Measurements from ENCODE around the gene BBIP1.
"Not testable (repeated sequence)": the region's sequence is repeated elsewhere in the genome, so short reads cannot be mapped to it uniquely, and the experiment has no call there.

BBIP1 gene

GRCh38 chr10:110915600-110915999 is 3.4 kb downstream of the BBIP1 start:
- peaks cover 22% of the 10 kb centered on the region for H3K36me3 Mint-ChIP-seq (ENCODE audit: low read depth)
- not testable (repeated sequence) for H3K4me3 Mint-ChIP-seq, H3K9me3 Mint-ChIP-seq, H3K27me3 Mint-ChIP-seq, H3K27ac Mint-ChIP-seq
- H3K4me1 Mint-ChIP-seq (ENCODE audit: low read depth): peaks cover 17% of the 10 kb centered on the region
- intact Hi-C loops (cut with micrococcal nuclease): loop anchor here (5.0 to 10.0 kb wide), 2 partner anchors 611 to 993 kb away; partner anchors contain the start of genes SMNDC1 and XPNPEP1

GRCh38 chr10:110915035-110915434 is 3.9 kb downstream of the BBIP1 start:
- H3K9me3 Mint-ChIP-seq: no peaks in the 10 kb centered on the region
- H3K4me3 Mint-ChIP-seq: no peak overlapping the region
- peaks cover 22% of the 10 kb centered on the region for H3K36me3 Mint-ChIP-seq (ENCODE audit: low read depth)
- peaks cover 12% of the 10 kb centered on the region for H3K4me1 Mint-ChIP-seq (ENCODE audit: low read depth)
- H3K27ac Mint-ChIP-seq: no peak overlapping the region
- no peaks in the 10 kb centered on the region for H3K27me3 Mint-ChIP-seq
- intact Hi-C loops (cut with micrococcal nuclease): loop anchor here (5.0 to 10.0 kb wide), 2 partner anchors 610 to 993 kb away; partner anchors contain the start of genes SMNDC1 and XPNPEP1

GRCh38 chr10:110914431-110914830 is 4.5 kb downstream of the BBIP1 start:
- no peaks in the 10 kb centered on the region for H3K27me3 Mint-ChIP-seq
- peaks cover 17% of the 10 kb centered on the region for H3K36me3 Mint-ChIP-seq (ENCODE audit: low read depth)
- no peak overlapping the region for H3K27ac Mint-ChIP-seq
- H3K9me3 Mint-ChIP-seq: no peaks in the 10 kb centered on the region
- H3K4me3 Mint-ChIP-seq: no peak overlapping the region
- peaks cover 12% of the 10 kb centered on the region for H3K4me1 Mint-ChIP-seq (ENCODE audit: low read depth)
- intact Hi-C loops (cut with micrococcal nuclease): loop anchor here (10.0 kb wide), 1 partner anchor 610 kb away; the partner anchor contains the start of gene SMNDC1

GRCh38 chr10:110912374-110912773 is 6.6 kb downstream of the BBIP1 start:
- no peaks in the 10 kb centered on the region for H3K9me3 Mint-ChIP-seq
- no peak overlapping the region for H3K4me3 Mint-ChIP-seq
- peaks cover 15% of the 10 kb centered on the region for H3K36me3 Mint-ChIP-seq (ENCODE audit: low read depth)
- no peak overlapping the region for H3K27ac Mint-ChIP-seq
- intact Hi-C loops (cut with micrococcal nuclease): loop anchor here (10.0 kb wide), 1 partner anchor 608 kb away; the partner anchor contains the start of gene SMNDC1
- H3K27me3 Mint-ChIP-seq: no peaks in the 10 kb centered on the region
- peaks cover 1% of the 10 kb centered on the region for H3K4me1 Mint-ChIP-seq (ENCODE audit: low read depth)

- Mint-ChIP-seq H3K27me3 (no peaks in the 10 kb centered on the region), H3K9me3 (no peaks in the 10 kb centered on the region), H3K4me3 (no peak overlapping the region), H3K4me1 (ENCODE audit: low read depth) (no peaks in the 10 kb centered on the region), H3K36me3 (ENCODE audit: low read depth) (peaks cover 32% of the 10 kb centered on the region), H3K27ac (no peak overlapping the region)
- intact Hi-C loops (cut with micrococcal nuclease): loop anchor here (10.0 kb wide), 1 partner anchor 605 kb away; the partner anchor contains the start of gene SMNDC1
Measured at GRCh38 chr10:110910138-110910537, 8.8 kb downstream of the BBIP1 start.

GRCh38 chr10:110903280-110904278 is 15.4 kb downstream of the BBIP1 start:
- intact Hi-C loops (cut with micrococcal nuclease): no loop called here

GRCh38 chr10:110901954-110902819 is 16.8 kb downstream of the BBIP1 start:
- Mint-ChIP-seq H3K27me3 (no peaks in the 10 kb centered on the region), H3K36me3 (ENCODE audit: low read depth) (peaks cover 67% of the 10 kb centered on the region), H3K27ac (no peak overlapping the region), H3K9me3 (no peaks in the 10 kb centered on the region), H3K4me1 (ENCODE audit: low read depth) (peaks cover 17% of the 10 kb centered on the region), H3K4me3 (no peak overlapping the region)
- intact Hi-C loops (cut with micrococcal nuclease): no loop called here

More at GRCh38 chr10:110903280-110904278, 15.4 kb downstream of the BBIP1 start:
- Mint-ChIP-seq H3K27me3 (no peaks in the 10 kb centered on the region), H3K9me3 (no peaks in the 10 kb centered on the region), H3K4me1 (ENCODE audit: low read depth) (peaks cover 17% of the 10 kb centered on the region), H3K27ac (no peak overlapping the region), H3K36me3 (ENCODE audit: low read depth) (peaks cover 61% of the 10 kb centered on the region), H3K4me3 (no peak overlapping the region)

GRCh38 chr10:110900983-110901382 is 18.0 kb downstream of the BBIP1 start:
- H3K27ac Mint-ChIP-seq: no peak overlapping the region

GRCh38 chr10:110898391-110898790 is 20.6 kb downstream of the BBIP1 start:
- Mint-ChIP-seq H3K27me3 (no peaks in the 10 kb centered on the region), H3K27ac (no peak overlapping the region), H3K9me3 (no peaks in the 10 kb centered on the region), H3K4me1 (ENCODE audit: low read depth) (peaks cover 22% of the 10 kb centered on the region), H3K36me3 (ENCODE audit: low read depth) (peaks cover 61% of the 10 kb centered on the region), H3K4me3 (no peak overlapping the region)
- intact Hi-C loops (cut with micrococcal nuclease): loop anchor here (10.0 kb wide), 1 partner anchor 294 kb away; no protein-coding TSS in a partner anchor

More at GRCh38 chr10:110900983-110901382, 18.0 kb downstream of the BBIP1 start:
- H3K27me3 Mint-ChIP-seq: no peaks in the 10 kb centered on the region
- H3K4me1 Mint-ChIP-seq (ENCODE audit: low read depth): peaks cover 22% of the 10 kb centered on the region
- no peaks in the 10 kb centered on the region for H3K9me3 Mint-ChIP-seq
- intact Hi-C loops (cut with micrococcal nuclease): no loop called here
- H3K36me3 Mint-ChIP-seq (ENCODE audit: low read depth): peaks cover 70% of the 10 kb centered on the region
- H3K4me3 Mint-ChIP-seq: no peak overlapping the region

- H3K36me3 Mint-ChIP-seq (ENCODE audit: low read depth): peaks cover 53% of the 10 kb centered on the region
- no peaks in the 10 kb centered on the region for H3K9me3 Mint-ChIP-seq
- H3K27me3 Mint-ChIP-seq: no peaks in the 10 kb centered on the region
- intact Hi-C loops (cut with micrococcal nuclease): loop anchor here (10.0 kb wide), 1 partner anchor 292 kb away; no protein-coding TSS in a partner anchor
- no peak overlapping the region for H3K4me3 Mint-ChIP-seq
- H3K4me1 Mint-ChIP-seq (ENCODE audit: low read depth): peaks cover 10% of the 10 kb centered on the region
- no peak overlapping the region for H3K27ac Mint-ChIP-seq
Measured at GRCh38 chr10:110897184-110897583, 21.8 kb downstream of the BBIP1 start.

GRCh38 chr10:110893559-110894179 is 25.3 kb downstream of the BBIP1 start:
- Mint-ChIP-seq H3K27ac (no peak overlapping the region), H3K4me3 (no peak overlapping the region), H3K4me1 (ENCODE audit: low read depth) (peaks cover 5% of the 10 kb centered on the region), H3K36me3 (ENCODE audit: low read depth) (peaks cover 68% of the 10 kb centered on the region), H3K9me3 (no peaks in the 10 kb centered on the region), H3K27me3 (no peaks in the 10 kb centered on the region)
- intact Hi-C loops (cut with micrococcal nuclease): loop anchor here (1.0 to 10.0 kb wide), 4 partner anchors 89 to 314 kb away; no protein-coding TSS in a partner anchor

- Mint-ChIP-seq H3K27ac (no peak overlapping the region), H3K9me3 (no peaks in the 10 kb centered on the region), H3K36me3 (ENCODE audit: low read depth) (peaks cover 65% of the 10 kb centered on the region), H3K4me1 (ENCODE audit: low read depth) (peaks cover 5% of the 10 kb centered on the region), H3K4me3 (no peak overlapping the region), H3K27me3 (no peaks in the 10 kb centered on the region)
- intact Hi-C loops (cut with micrococcal nuclease): loop anchor here (1.0 to 10.0 kb wide), 4 partner anchors 88 to 315 kb away; no protein-coding TSS in a partner anchor
Measured at GRCh38 chr10:110892602-110893288, 26.2 kb downstream of the BBIP1 start.
